ENCODE results near the gene KRTAP10-12.

DNA sequence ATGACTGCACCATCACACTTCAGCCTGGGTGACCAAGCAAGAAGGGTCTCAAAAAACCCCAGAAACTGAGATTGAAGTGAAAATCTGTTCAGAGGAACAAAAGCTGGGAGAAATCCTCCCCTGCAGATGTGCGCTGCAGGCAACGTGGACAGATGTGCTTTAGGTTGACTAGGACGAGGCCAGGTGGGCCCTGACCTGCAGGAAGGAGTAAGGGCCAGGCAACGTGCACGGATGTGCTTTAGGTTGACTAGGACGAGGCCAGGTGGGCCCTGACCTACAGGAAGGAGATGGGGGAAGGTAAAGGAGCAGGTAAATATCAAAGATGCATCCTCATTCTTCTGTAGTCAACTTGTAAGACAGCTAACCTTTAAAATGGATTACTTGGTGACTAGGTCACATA lies 12.5 kb upstream of the KRTAP10-12 start:
- TF ChIP-seq EZH2 (IDR thresholded peaks at IDR 0.05; ENCODE audit: insufficient read depth, poor library complexity, severe bottlenecking), result no peak
- TF ChIP-seq EZH2phosphoT487 (IDR thresholded peaks at IDR 0.05; ENCODE audit: insufficient read depth, low read depth), result no peak
